Fibroblast of mammary gland (primary cell): ENCODE results near the gene PKP4.
A peak's percentile ranks its signal among the peaks of the same experiment; 100 is the strongest.
"Not testable (repeated sequence)": the region's sequence is repeated elsewhere in the genome, so short reads cannot be mapped to it uniquely, and the experiment has no call there.

ENCODE experiments used
- DNase-seq: peaks from one replicate; pipeline ENCODE4 v3.0.0-alpha.2; 2010; ENCODE audit warnings: low read depth
- H3K4me3 ChIP-seq: 2 replicates; pipeline ENCODE4 v1.5.1; 2011; ENCODE audit warnings: low read depth, mild to moderate bottlenecking, low read length, moderate library complexity; ENCODE audit not compliant: control insufficient read depth
- TF ChIP-seq, protein P1 (sequence below): conservative IDR thresholded peaks from 2 replicates; pipeline ENCODE4 v1.5.1; 2011; ENCODE audit warnings: low read depth, low read length, inconsistent platforms; ENCODE audit not compliant: control insufficient read depth, insufficient read depth

Gene PKP4

GRCh38 chr2:158473719-158474392, 17.1 kb downstream of the PKP4 start:
- H3K4me3 ChIP-seq, result no peak overlapping the region
- TF ChIP-seq, protein P1, sequence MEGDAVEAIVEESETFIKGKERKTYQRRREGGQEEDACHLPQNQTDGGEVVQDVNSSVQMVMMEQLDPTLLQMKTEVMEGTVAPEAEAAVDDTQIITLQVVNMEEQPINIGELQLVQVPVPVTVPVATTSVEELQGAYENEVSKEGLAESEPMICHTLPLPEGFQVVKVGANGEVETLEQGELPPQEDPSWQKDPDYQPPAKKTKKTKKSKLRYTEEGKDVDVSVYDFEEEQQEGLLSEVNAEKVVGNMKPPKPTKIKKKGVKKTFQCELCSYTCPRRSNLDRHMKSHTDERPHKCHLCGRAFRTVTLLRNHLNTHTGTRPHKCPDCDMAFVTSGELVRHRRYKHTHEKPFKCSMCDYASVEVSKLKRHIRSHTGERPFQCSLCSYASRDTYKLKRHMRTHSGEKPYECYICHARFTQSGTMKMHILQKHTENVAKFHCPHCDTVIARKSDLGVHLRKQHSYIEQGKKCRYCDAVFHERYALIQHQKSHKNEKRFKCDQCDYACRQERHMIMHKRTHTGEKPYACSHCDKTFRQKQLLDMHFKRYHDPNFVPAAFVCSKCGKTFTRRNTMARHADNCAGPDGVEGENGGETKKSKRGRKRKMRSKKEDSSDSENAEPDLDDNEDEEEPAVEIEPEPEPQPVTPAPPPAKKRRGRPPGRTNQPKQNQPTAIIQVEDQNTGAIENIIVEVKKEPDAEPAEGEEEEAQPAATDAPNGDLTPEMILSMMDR, result no peak
- DNase-seq, result no peak

GRCh38 chr2:158474526-158475011, 17.8 kb downstream of the PKP4 start:
- not testable (repeated sequence) for DNase-seq, H3K4me3 ChIP-seq

DNA sequence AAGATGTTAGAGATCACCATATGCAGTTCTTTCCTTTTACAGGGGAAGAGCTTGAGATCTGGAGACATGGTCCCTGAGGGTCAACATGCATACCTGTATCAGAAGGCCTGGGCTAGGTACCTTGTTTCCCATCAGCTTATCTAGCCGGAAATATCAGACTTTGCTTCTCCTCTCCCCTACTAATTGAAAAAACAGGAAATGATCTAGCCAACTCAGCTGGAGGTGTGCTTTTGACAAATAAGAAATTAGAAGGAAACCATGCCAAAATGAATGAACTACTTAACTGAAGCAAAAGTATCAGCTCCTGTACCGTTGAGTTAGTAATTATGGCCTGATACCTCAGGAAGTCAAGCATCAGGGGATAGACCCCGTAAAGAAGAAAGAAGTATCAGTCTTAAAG, 20.4 kb downstream of the PKP4 start:
- DNase-seq, result no peak
- H3K4me3 ChIP-seq, result no peak overlapping the region
- TF ChIP-seq, protein P1, result no peak

DNA sequence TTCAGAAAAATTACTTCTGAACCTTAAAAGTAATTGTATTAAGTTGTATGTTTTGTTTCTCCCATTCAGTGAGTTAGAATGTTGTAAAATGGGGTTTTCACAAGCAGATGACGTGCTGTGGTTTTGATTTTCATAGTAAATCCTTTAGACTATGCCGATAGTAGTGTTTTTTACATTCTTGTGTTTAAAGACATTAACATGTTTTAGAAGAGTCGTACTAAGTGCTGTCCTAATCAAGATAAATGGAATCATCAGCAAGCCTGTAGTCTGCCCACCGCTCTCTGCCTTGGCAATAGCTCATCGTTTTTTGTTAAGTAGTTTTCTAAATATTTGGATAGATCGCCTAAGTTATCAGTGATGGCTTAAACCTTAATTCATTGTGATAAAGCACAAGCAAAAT, 21.5 kb downstream of the PKP4 start:
- TF ChIP-seq, protein P1, result no peak
- no peak for DNase-seq
- H3K4me3 ChIP-seq, result no peak overlapping the region

DNA sequence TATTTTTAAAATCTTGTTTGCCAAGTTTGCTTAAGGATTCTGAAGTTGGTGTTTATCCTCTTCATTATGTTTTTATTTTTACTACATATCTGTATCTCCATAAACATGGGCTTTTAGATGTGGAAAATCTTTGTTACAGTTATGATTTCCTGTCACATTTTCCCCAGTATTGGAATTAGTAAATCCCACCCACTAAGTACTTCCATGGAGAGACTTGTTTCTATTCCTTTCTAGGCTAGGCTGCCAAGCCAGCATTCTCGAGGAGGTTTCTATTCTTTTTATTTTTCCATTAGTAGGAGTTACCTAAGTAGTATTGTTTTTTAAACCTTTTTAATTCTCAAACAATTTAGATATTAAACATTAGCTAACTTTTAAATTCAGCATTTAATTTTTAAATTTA, 22.1 kb downstream of the PKP4 start:
- TF ChIP-seq, protein P1, result no peak
- no peak for DNase-seq
- no peak overlapping the region for H3K4me3 ChIP-seq

- TF ChIP-seq, protein P1, result no peak
- H3K4me3 ChIP-seq, result no peak overlapping the region
- no peak for DNase-seq
Observed at GRCh38 chr2:158481116-158481515, 24.4 kb downstream of the PKP4 start.

DNA sequence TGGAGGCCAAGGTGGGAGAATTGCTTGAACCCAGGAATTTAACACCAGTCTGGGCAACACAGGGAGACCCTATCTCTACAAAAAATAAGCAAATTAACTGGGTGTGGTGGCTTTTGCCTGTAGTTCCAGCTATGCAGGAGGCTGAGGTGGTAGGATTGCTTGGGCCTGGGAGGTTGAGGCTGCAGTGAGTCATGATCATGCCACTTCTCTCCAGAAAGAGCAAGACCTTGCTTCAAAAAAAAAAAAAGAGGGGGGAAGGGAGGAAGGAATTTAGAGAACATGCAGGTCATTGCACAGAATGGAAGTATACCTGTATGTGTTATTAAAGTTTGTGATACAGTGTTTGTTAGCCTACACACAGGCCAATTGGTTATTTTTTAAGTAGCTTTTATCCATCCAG, 25.8 kb downstream of the PKP4 start:
- TF ChIP-seq, protein P1, result no peak
- peak; percentile 48 for DNase-seq
- H3K4me3 ChIP-seq, result no peak overlapping the region
